Activated naive CD8-positive, alpha-beta T cell treated with anti-CD3 and anti-CD28 coated beads, Interleukin-2, amount 50 U/mL, for 24 hours (primary cell): ENCODE results near the gene SPATA17.

Experiments used
- ATAC-seq: fragments of 150-1000 bp; cut with Tn5 transposase; one replicate; pipeline ENCODE4 v1.10.0; 2021
- DNase-seq: peaks from one replicate; pipeline ENCODE4 v3.0.0; 2021
- H3K27ac Mint-ChIP-seq: one replicate; pipeline ENCODE4 v1.8.0; 2021; ENCODE audit warnings: mild to moderate bottlenecking, mixed read lengths
- H3K27me3 Mint-ChIP-seq: one replicate; pipeline ENCODE4 v1.8.0; 2021; ENCODE audit warnings: mixed read lengths
- H3K36me3 Mint-ChIP-seq: one replicate; pipeline ENCODE4 v1.8.0; 2021; ENCODE audit warnings: low read depth, mixed read lengths
- H3K4me1 Mint-ChIP-seq: one replicate; pipeline ENCODE4 v1.8.0; 2021; ENCODE audit warnings: mixed read lengths
- H3K4me3 Mint-ChIP-seq: one replicate; pipeline ENCODE4 v1.8.0; 2021; ENCODE audit warnings: mild to moderate bottlenecking, moderate library complexity, mixed read lengths
- H3K9me3 Mint-ChIP-seq: one replicate; pipeline ENCODE4 v1.8.0; 2021; ENCODE audit warnings: mixed read lengths

The SPATA17 gene

DNA sequence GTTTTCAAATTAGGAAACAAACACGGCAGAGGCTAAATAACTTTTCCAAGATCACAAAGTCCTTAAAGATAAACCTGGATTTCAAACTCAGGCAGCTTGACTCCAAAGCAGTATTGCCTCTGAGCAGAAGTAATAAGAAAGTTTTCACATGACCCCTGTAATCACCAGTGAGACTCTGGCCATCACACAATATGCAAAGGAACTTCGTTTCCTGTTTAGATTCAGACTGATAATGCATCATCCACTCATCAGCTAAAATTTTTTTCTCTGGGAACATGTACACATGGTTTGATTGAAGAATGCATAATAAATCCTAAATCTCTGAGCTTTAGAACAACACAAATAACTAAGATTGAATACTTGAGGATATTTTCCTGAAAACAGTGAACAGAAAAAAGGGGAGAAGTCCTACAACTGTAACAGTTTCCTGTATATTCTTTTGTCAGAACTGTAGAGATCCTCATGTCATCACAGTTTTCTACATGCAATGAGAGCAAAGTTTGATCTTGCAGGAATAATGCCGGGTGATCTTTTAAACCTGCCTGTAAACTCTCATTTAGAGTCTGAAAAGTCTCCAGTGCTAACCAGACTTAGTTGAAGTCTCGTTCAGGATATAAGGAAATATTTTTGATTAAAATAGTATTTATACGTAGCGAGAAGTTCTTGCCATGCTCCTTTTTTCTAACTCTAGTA lies 225.3 kb downstream of the SPATA17 start:
- Mint-ChIP-seq H3K9me3 (peaks cover 6% of the 10 kb centered on the region), H3K4me3 (no peak overlapping the region), H3K4me1 (no peaks in the 10 kb centered on the region), H3K36me3 (no peaks in the 10 kb centered on the region), H3K27me3 (no peaks in the 10 kb centered on the region), H3K27ac (no peak overlapping the region)
- ATAC-seq (no peak), DNase-seq (no peak)

DNA sequence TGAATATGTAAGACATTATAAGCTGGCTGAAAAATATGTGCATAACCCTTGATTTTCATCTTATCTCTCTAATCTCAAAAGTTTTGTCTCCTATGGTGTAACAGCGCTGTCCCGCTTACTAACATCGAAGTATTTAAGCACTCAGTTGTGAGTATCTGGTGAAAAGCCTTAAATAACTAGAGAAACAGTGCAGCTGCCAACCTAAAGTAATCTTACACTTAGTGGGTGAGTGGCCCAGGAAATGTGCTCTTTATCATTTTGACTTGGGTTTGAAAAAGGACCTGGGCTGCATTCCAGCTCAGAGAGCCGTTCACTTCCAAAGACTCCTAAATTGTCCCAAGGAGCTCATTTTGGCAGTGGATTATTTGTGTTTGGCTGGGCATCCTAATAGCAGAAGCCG lies 225.9 kb downstream of the SPATA17 start:
- Mint-ChIP-seq H3K9me3 (peaks cover 6% of the 10 kb centered on the region), H3K4me1 (no peaks in the 10 kb centered on the region), H3K4me3 (no peak overlapping the region), H3K27me3 (no peaks in the 10 kb centered on the region), H3K27ac (no peak overlapping the region), H3K36me3 (no peaks in the 10 kb centered on the region)
- DNase-seq (no peak), ATAC-seq (no peak)

DNA sequence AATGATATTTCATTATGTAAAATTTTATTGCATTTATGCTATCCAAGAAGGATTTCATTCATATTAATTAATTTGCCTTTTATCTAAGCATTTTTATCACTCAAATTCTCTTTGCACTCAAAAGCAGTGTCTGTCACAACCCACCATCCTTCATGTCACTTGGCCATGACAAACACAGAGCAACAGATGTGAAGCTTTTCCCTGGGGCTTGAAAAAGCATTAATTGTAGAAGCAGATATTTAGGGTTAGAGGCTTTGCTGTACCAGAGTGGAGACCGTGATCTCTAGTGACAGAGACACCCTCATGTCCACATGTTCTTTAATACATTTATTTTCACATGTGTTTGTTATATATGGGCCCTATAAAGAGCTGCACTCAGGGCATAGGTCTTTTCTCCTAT lies 230.5 kb downstream of the SPATA17 start:
- no peak overlapping the region for H3K27ac Mint-ChIP-seq
- H3K27me3 Mint-ChIP-seq: no peaks in the 10 kb centered on the region
- no peaks in the 10 kb centered on the region for H3K36me3 Mint-ChIP-seq
- no peak overlapping the region for H3K4me3 Mint-ChIP-seq
- ATAC-seq: no peak
- no peak for DNase-seq
- peaks cover 6% of the 10 kb centered on the region for H3K9me3 Mint-ChIP-seq
- no peaks in the 10 kb centered on the region for H3K4me1 Mint-ChIP-seq

DNA sequence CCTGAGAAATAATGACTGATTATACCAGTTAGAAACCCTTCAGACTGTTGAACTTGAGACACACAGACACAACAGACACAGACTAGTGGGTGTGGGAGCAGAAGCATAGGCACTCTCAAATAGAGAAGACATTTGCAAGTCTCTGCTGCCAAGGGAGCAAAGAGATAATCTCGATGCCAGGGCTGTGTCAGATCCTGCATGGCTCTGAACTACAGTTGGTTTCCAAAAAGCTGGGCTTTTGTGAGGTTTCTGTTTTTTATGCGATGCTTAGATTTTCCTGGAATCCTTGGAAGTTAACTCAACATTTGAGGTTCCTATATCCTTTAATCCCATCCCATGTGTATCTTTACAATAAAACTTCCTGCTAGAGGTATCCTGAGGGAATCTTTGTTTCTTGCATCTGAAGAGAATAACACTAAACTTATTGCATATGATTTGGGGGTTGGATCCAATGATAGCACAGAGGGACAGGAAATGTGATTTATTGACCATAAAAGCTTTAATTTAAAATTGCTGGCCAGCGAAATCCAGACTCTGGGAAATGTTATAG lies 236.4 kb downstream of the SPATA17 start:
- Mint-ChIP-seq H3K4me1 (no peaks in the 10 kb centered on the region), H3K9me3 (no peaks in the 10 kb centered on the region), H3K27me3 (no peaks in the 10 kb centered on the region), H3K27ac (no peak overlapping the region), H3K36me3 (no peaks in the 10 kb centered on the region), H3K4me3 (no peak overlapping the region)
- DNase-seq (no peak), ATAC-seq (no peak)

DNA sequence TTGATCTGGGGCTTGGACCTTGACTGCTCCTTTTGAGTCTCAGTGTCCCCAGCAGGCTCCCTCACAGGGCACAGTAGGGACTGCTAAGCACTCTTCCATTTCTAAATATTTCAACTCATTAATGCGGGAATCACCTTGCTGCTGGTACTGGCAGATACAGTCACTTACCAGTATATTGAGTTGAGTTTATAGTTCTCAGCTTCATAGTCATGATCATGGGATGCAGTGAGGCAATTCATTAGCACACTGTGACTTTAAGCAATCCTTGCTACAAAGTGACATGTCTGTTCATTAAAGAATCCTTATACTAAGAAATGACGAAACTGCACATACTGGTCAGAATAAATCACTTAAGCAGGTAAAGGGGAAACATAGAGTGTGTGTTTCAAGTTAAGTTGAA lies 240.8 kb downstream of the SPATA17 start:
- Mint-ChIP-seq H3K27ac (no peak overlapping the region), H3K4me1 (no peaks in the 10 kb centered on the region), H3K9me3 (no peaks in the 10 kb centered on the region), H3K4me3 (no peak overlapping the region), H3K36me3 (no peaks in the 10 kb centered on the region), H3K27me3 (no peaks in the 10 kb centered on the region)
- DNase-seq (no peak), ATAC-seq (no peak)

DNA sequence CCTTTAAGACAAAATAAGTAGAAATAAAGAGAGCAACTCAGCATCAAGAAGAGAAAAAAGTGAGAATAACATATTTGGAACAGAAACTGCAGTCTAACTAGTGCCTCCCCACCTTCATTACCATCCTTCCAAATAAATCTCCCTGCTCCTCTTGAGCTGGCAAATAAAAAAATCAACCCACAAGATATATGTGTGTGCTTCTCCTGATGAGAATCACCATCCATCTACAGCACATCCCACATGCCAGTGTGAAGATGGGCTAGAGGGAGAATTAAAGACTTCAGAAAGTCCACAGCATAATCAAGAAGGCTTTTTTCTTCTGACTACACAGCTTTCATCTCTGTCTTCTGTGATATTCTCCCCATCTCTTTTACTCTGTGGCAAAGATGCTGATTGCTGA lies 244.1 kb downstream of the SPATA17 start:
- no peak overlapping the region for H3K27ac Mint-ChIP-seq

DNA sequence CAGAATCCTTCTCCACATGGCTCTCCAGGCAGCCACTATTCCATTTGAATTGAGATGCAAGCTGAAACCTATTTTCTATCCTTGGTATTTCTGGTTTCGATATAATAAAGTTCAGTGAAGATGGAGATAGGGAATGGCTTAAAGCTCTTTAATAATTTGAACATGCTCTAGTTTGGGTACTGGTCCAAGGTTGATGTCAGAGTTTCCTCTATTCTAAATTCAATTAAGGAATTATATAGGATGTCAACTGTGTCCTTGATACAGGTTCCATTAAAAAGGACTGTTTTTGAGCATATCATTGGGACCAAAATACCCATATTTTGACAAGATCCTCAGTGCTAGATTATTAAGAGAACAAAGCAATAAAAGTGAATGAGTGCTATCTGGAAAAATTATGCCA lies 245.3 kb downstream of the SPATA17 start:
- H3K4me1 Mint-ChIP-seq: no peaks in the 10 kb centered on the region
- no peak overlapping the region for H3K4me3 Mint-ChIP-seq
- no peaks in the 10 kb centered on the region for H3K36me3 Mint-ChIP-seq
- DNase-seq (no peak), ATAC-seq (no peak)
- H3K27ac Mint-ChIP-seq: no peak overlapping the region
- no peaks in the 10 kb centered on the region for H3K9me3 Mint-ChIP-seq
- H3K27me3 Mint-ChIP-seq: no peaks in the 10 kb centered on the region

More for the DNA sequence above, 244.1 kb downstream of the SPATA17 start:
- H3K9me3 Mint-ChIP-seq: no peaks in the 10 kb centered on the region
- no peaks in the 10 kb centered on the region for H3K36me3 Mint-ChIP-seq
- H3K4me3 Mint-ChIP-seq: no peak overlapping the region
- ATAC-seq (no peak), DNase-seq (no peak)
- no peaks in the 10 kb centered on the region for H3K27me3 Mint-ChIP-seq
- H3K4me1 Mint-ChIP-seq: no peaks in the 10 kb centered on the region

DNA sequence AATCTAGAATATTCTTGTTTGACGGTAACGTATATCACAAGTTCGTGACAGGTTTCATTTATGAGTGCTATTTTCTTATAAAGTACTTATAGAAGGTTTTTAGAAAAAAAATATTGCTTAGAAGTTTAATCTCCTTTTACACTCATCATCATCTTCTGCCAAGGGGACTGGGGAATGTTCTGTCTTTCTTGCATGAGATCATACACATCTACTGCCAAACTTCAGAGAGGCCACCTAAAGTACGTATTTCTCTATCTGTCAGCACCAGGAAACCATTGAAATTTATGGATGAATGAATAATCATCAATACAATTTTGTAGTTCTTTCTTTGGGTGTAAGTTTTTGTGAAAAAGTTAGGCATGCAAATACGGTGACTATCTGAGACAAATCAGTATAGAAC lies 245.8 kb downstream of the SPATA17 start:
- Mint-ChIP-seq H3K4me1 (no peaks in the 10 kb centered on the region), H3K27me3 (no peaks in the 10 kb centered on the region), H3K9me3 (no peaks in the 10 kb centered on the region), H3K4me3 (no peak overlapping the region), H3K36me3 (no peaks in the 10 kb centered on the region), H3K27ac (no peak overlapping the region)
- ATAC-seq (no peak), DNase-seq (no peak)

DNA sequence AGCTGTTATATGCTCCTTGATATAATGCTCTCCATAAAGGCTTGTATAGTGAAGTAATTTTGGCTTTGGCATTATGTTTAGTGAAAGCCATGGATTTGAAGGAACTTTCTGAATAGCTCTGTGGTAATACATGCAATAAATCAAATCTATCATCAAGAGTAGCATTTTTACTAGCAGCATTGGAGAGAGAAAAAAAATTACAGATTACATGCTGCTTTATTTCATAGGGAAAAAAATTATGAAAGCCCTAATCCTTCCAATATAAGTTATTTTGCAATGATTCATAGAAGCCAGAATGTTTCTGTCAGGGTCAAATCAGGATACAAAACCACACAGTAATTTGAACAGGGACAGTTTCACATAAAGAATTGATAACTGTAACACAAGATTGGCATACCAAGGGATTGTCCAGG lies 250.0 kb downstream of the SPATA17 start:
- Mint-ChIP-seq H3K4me1 (no peaks in the 10 kb centered on the region), H3K36me3 (no peaks in the 10 kb centered on the region), H3K9me3 (peaks cover 6% of the 10 kb centered on the region), H3K27ac (no peak overlapping the region), H3K27me3 (no peaks in the 10 kb centered on the region), H3K4me3 (no peak overlapping the region)
- ATAC-seq: no peak
- no peak for DNase-seq

DNA sequence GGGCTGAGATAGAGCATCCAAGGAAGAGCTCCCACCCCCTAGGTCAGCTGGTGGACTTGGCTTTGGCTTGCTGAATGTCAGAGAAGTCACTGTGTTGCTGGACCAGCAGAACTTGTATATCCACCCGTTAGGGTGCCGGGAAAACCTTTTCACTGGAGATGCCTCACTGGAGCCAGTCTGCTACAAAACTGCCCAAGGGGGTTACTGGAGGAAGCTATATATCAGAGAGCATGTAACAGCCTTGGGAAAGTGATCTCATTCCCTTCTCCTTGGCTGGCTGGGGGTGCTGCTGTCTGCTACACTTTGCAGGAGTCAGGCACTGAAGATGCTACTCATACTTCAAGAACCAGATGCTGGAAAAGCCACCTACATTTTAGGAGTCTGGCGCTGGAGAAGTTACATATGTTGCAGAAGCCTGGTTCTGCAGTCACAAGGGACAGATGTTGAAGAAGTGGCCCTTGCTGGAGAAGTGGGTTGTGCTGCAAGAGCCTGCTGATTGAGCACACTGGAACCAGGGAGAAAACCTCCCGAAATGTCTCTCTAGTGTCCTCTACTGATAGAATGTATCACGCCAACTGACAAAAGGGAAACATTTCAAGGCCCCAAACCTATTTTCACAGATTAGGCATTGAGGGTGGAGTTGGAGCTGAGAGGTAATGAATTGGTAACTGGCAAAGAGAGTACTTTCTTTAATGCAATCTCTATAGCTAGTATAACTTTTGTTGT lies 250.6 kb downstream of the SPATA17 start:
- H3K4me1 Mint-ChIP-seq: no peaks in the 10 kb centered on the region
- H3K4me3 Mint-ChIP-seq: no peak overlapping the region
- H3K9me3 Mint-ChIP-seq: peaks cover 6% of the 10 kb centered on the region
- ATAC-seq (no peak), DNase-seq (no peak)
- no peaks in the 10 kb centered on the region for H3K36me3 Mint-ChIP-seq
- H3K27ac Mint-ChIP-seq: no peak overlapping the region
- no peaks in the 10 kb centered on the region for H3K27me3 Mint-ChIP-seq

DNA sequence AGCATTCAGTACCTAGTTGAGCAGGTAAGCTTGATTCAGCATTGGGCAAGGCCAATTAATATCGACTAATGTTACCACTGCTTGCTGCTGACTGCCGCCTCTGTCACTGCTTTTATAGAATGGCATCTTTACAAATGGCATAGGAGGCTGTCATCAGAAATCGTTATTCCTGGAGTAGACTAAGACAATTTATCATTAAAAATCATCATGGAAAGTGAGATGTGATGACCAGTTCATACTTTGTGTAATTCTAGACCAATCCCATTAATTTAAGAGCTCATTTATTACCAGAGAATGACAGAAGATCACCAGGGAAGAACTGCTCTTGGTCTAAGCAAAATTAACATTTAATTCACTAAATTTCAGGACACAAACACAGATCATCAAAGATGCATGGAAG lies 254.0 kb downstream of the SPATA17 start:
- no peak overlapping the region for H3K27ac Mint-ChIP-seq
- no peaks in the 10 kb centered on the region for H3K36me3 Mint-ChIP-seq
- no peak for ATAC-seq
- H3K4me3 Mint-ChIP-seq: no peak overlapping the region
- no peaks in the 10 kb centered on the region for H3K4me1 Mint-ChIP-seq
- no peaks in the 10 kb centered on the region for H3K27me3 Mint-ChIP-seq
- H3K9me3 Mint-ChIP-seq: peaks cover 6% of the 10 kb centered on the region
- no peak for DNase-seq

DNA sequence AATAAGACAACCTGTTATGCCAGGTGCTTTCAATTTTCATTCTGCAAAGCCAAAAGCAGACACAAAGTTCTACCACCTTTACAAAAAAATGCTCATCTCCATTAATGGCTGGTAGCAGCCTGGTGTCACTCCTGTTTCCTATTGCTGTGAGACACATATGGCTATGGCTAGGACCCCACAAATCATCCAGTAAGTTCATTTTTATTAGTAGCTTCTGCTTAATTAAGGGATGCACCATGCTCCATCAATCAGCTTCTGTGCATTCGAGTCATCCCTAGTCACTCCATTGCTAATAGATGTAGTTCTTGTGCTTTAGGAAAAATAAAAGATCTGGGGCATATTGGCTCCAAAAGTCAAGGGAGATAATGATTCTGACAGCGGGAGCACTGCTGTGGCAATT lies 257.2 kb downstream of the SPATA17 start:
- Mint-ChIP-seq H3K27me3 (no peaks in the 10 kb centered on the region), H3K4me1 (no peaks in the 10 kb centered on the region), H3K9me3 (peaks cover 6% of the 10 kb centered on the region), H3K4me3 (no peak overlapping the region), H3K27ac (no peak overlapping the region), H3K36me3 (no peaks in the 10 kb centered on the region)
- DNase-seq (no peak), ATAC-seq (no peak)

DNA sequence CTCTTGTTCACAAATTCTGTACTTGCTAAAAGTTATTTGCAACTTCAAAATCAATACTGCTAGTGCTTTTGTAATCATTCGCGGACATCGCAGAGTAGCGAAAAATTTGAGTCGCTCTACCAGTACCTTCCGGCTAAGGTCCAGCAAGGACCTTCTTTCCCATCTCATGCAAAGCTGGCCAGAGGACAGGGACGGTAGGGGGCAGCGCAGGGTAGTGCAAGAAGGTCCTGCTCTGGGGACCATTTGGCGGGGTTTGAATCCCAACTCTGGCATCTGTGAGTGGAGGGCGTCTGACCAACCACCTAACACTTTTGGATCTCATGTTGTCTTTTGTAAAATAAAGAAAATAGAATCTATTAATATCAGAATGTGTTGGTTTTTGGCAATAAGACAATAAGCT lies 258.3 kb downstream of the SPATA17 start:
- no peak overlapping the region for H3K27ac Mint-ChIP-seq
- DNase-seq (no peak), ATAC-seq (no peak)
- H3K4me1 Mint-ChIP-seq: no peaks in the 10 kb centered on the region
- H3K9me3 Mint-ChIP-seq: no peaks in the 10 kb centered on the region
- no peak overlapping the region for H3K4me3 Mint-ChIP-seq
- H3K27me3 Mint-ChIP-seq: no peaks in the 10 kb centered on the region
- no peaks in the 10 kb centered on the region for H3K36me3 Mint-ChIP-seq

DNA sequence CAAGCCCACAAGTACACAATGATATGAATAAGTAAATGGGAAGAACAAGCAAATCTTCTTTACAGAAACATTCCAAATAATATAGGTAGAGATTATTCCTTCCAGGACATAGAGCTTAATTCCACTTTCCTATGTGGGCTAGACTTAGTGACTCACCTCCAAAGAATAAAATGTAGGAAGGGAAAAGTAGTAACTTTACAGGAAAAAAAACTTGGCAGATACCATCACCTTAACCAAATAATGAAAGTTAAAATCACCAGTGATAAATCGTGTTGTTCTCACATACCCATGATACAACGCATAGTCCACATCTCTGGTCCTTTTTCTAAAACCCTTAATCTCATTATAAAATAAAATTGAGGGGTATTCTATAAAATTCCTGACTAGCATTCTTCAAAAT lies 260.8 kb downstream of the SPATA17 start:
- H3K4me3 Mint-ChIP-seq: no peak overlapping the region
- no peaks in the 10 kb centered on the region for H3K36me3 Mint-ChIP-seq
- H3K4me1 Mint-ChIP-seq: no peaks in the 10 kb centered on the region
- DNase-seq (no peak), ATAC-seq (no peak)
- no peaks in the 10 kb centered on the region for H3K9me3 Mint-ChIP-seq
- no peaks in the 10 kb centered on the region for H3K27me3 Mint-ChIP-seq
- H3K27ac Mint-ChIP-seq: no peak overlapping the region

DNA sequence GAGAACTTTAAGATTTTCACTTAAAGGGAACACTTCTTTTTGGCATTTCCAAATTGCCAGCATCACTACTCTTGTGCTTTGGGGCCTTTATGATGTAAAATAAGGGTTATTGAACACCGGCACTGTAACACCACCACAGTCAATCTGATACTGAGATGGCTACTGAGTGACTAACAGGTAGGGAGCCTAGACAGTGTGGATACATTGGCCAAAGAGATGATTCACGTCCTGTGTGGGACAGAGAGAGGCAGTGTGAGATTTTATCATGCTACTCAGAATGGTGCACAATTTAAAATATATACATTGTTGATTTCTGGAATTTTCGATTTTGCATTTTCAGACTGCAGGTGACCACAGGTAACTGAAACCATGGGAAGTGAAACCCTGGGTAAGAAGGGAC lies 261.6 kb downstream of the SPATA17 start:
- H3K9me3 Mint-ChIP-seq: no peaks in the 10 kb centered on the region
- no peaks in the 10 kb centered on the region for H3K27me3 Mint-ChIP-seq
- ATAC-seq: no peak

More for the DNA sequence above, 261.6 kb downstream of the SPATA17 start:
- no peaks in the 10 kb centered on the region for H3K4me1 Mint-ChIP-seq
- no peak overlapping the region for H3K27ac Mint-ChIP-seq
- no peak for DNase-seq
- H3K4me3 Mint-ChIP-seq: no peak overlapping the region
- H3K36me3 Mint-ChIP-seq: no peaks in the 10 kb centered on the region
